Measurements from ENCODE around the gene DOHH.

Gene DOHH

DNA sequence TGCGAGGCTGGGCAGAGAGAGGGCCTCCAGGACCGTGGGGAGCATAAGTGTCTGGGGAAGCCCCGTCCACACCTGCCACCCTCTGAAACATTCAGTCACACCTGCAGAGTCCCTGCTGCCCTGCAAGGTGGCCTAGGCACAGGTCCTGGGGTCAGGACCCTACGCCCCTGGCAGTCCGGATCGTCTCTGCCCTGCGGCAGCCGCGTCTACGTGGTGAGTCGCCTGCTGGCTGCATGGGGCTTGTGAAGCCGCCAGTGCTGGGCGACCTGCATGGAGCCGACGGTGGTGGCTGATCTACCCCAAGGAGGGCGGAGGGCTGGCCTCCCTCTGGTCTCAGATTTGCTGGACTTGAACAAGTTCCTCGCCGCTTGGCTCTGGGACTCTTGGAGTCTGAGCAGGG lies 18.7 kb upstream of the DOHH start:
- DNase-seq = no peak
- Histone ChIP-seq H3K27ac (no peak overlapping the region), H3K4me3 (ENCODE audit: low read depth, low read length) (no peak overlapping the region), H3K27me3 (ENCODE audit: insufficient read depth, low read depth, severe bottlenecking) (no peaks in the 10 kb centered on the region), H3K9me3 (ENCODE audit: severe bottlenecking) (no peaks in the 10 kb centered on the region), H3K36me3 (peaks cover 24% of the 10 kb centered on the region)
- TF ChIP-seq, protein P1, sequence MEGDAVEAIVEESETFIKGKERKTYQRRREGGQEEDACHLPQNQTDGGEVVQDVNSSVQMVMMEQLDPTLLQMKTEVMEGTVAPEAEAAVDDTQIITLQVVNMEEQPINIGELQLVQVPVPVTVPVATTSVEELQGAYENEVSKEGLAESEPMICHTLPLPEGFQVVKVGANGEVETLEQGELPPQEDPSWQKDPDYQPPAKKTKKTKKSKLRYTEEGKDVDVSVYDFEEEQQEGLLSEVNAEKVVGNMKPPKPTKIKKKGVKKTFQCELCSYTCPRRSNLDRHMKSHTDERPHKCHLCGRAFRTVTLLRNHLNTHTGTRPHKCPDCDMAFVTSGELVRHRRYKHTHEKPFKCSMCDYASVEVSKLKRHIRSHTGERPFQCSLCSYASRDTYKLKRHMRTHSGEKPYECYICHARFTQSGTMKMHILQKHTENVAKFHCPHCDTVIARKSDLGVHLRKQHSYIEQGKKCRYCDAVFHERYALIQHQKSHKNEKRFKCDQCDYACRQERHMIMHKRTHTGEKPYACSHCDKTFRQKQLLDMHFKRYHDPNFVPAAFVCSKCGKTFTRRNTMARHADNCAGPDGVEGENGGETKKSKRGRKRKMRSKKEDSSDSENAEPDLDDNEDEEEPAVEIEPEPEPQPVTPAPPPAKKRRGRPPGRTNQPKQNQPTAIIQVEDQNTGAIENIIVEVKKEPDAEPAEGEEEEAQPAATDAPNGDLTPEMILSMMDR (IDR thresholded peaks at IDR 0.05; ENCODE audit: low read depth, low read length) = no peak

DNA sequence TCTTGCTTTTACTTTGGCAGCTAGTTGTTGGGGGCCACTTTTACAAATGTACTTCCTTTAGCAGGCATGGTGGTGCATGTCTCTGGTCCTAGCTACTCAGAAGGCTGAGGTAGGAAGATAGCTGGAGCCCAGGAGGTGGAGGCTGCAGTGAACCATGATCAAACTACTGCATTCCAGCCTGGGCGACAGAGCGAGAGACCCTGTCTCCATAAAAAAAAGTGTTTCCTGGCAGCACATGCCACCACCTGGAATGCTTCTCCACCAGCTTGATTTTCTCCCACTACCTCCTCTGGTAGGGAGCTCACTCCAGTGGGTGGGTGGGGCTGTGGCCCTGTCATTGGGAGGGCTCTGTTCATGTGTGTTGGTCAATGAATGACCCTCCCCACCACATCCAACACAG lies 18.2 kb upstream of the DOHH start:
- peaks cover 22% of the 10 kb centered on the region for H3K36me3 ChIP-seq
- H3K4me3 ChIP-seq (ENCODE audit: low read depth, low read length) = no peak overlapping the region
- no peak overlapping the region for H3K27ac ChIP-seq
- no peak for DNase-seq
- no peaks in the 10 kb centered on the region for H3K9me3 ChIP-seq (ENCODE audit: severe bottlenecking)
- H3K27me3 ChIP-seq (ENCODE audit: insufficient read depth, low read depth, severe bottlenecking) = no peaks in the 10 kb centered on the region
- TF ChIP-seq, protein P1 (IDR thresholded peaks at IDR 0.05; ENCODE audit: low read depth, low read length) = no peak

DNA sequence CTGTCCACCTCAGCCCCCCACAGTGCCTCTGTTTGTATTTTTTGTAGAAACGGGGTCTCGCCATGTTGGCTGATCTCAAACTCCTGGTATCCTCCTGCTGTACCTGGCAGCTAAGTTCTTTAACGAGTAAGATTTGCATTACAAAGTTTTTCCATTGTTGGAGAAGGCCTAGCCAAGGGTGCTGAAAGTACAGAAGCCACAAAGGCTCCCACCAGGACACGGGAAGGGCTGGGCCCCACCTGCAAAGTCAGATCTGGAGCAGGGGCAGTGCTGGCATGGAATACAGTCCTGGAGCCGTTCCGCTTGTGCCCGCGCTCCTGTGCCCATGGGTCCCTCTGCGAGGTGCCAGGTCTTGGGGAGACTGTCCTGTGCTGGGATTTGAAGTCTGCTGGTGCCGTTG lies 17.8 kb upstream of the DOHH start:
- Histone ChIP-seq H3K4me3 (ENCODE audit: low read depth, low read length) (no peak overlapping the region), H3K27me3 (ENCODE audit: insufficient read depth, low read depth, severe bottlenecking) (no peaks in the 10 kb centered on the region), H3K27ac (no peak overlapping the region), H3K36me3 (peaks cover 18% of the 10 kb centered on the region), H3K9me3 (ENCODE audit: severe bottlenecking) (no peaks in the 10 kb centered on the region)
- DNase-seq = no peak
- TF ChIP-seq, protein P1 (IDR thresholded peaks at IDR 0.05; ENCODE audit: low read depth, low read length) = no peak

DNA sequence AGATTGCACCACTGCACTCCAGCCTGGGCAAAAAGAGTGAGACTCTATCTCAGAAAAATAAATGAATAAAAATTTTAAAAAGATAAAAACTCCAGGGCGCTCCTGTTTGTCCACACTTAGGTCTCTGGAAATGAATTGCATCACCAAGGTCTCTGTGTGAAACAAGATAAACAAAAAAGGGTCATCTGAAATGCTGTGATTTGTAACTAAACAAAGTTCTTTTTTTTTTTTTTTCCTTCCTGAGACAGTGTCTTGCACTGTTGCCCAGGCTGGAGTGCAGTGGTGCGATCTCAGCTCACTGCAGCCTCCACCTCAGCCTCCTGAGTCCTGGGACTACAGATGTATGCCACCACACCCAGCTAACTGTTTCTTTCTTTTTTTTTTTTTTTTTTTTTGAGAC lies 17.2 kb upstream of the DOHH start:
- Histone ChIP-seq H3K36me3 (peaks cover 15% of the 10 kb centered on the region), H3K9me3 (ENCODE audit: severe bottlenecking) (no peaks in the 10 kb centered on the region), H3K4me3 (ENCODE audit: low read depth, low read length) (no peak overlapping the region), H3K27me3 (ENCODE audit: insufficient read depth, low read depth, severe bottlenecking) (no peaks in the 10 kb centered on the region), H3K27ac (no peak overlapping the region)
- no peak for DNase-seq
- TF ChIP-seq, protein P1 (IDR thresholded peaks at IDR 0.05; ENCODE audit: low read depth, low read length) = no peak

DNA sequence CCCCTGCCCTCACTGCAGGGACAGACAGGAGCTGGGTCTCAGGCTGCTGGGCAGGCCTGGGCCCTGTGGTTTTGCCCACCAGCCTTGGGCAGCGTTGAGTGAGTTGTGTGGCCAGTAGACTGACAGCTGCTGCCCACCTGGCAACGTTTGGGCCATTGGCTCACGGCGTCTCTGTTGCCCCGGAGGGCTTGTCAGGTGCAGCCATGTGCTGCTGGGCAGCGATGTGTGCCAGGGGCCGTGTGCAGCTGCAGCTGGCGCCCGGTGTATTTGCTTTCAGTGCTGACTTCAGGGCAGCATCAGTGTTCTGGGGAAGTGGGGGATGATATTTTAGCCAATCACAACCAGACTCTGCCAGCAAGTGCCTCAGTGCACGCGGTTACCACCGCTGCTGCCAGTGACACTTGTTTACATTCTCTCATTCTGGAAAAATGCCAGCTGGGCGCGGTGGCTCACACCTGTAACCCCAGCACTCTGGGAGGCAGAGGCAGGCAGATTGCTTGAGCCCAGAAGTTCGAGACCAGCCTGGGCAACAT lies 16.3 kb upstream of the DOHH start:
- H3K27ac ChIP-seq = no peak overlapping the region
- H3K27me3 ChIP-seq (ENCODE audit: insufficient read depth, low read depth, severe bottlenecking) = no peaks in the 10 kb centered on the region
- DNase-seq = no peak
- peaks cover 19% of the 10 kb centered on the region for H3K36me3 ChIP-seq
- TF ChIP-seq, protein P1 (IDR thresholded peaks at IDR 0.05; ENCODE audit: low read depth, low read length) = no peak
- no peaks in the 10 kb centered on the region for H3K9me3 ChIP-seq (ENCODE audit: severe bottlenecking)
- H3K4me3 ChIP-seq (ENCODE audit: low read depth, low read length) = no peak overlapping the region

- no peak overlapping the region for H3K27ac ChIP-seq
- H3K27me3 ChIP-seq (ENCODE audit: insufficient read depth, low read depth, severe bottlenecking) = no peaks in the 10 kb centered on the region
- H3K36me3 ChIP-seq = peaks cover 23% of the 10 kb centered on the region
- H3K4me3 ChIP-seq (ENCODE audit: low read depth, low read length) = no peak overlapping the region
- no peak for DNase-seq
- TF ChIP-seq, protein P1 (IDR thresholded peaks at IDR 0.05; ENCODE audit: low read depth, low read length) = no peak
- H3K9me3 ChIP-seq (ENCODE audit: severe bottlenecking) = no peaks in the 10 kb centered on the region
These were observed 15.5 kb upstream of the DOHH start for GRCh38 chr19:3515891-3516422.
